PC-9 (cell line): Measurements from ENCODE around the gene ARHGAP33.

ENCODE experiments used
- EZH2 ChIP-seq: fragments of 200-600 bp; sonication (generic); IDR thresholded peaks from 2 replicates; pipeline ENCODE4 v1.8.0; 2017; ENCODE audit warnings: antibody characterized with exemption, low read depth
- TF ChIP-seq, protein P1 (sequence below): fragments of 200-600 bp; sonication (generic); conservative IDR thresholded peaks from 2 replicates; pipeline ENCODE4 v1.6.1; 2017; ENCODE audit warnings: mixed run types, antibody characterized with exemption, mild to moderate bottlenecking, moderate library complexity

GRCh38 chr19:35757231-35757748, 18.1 kb upstream of the ARHGAP33 start:
- TF ChIP-seq, protein P1, sequence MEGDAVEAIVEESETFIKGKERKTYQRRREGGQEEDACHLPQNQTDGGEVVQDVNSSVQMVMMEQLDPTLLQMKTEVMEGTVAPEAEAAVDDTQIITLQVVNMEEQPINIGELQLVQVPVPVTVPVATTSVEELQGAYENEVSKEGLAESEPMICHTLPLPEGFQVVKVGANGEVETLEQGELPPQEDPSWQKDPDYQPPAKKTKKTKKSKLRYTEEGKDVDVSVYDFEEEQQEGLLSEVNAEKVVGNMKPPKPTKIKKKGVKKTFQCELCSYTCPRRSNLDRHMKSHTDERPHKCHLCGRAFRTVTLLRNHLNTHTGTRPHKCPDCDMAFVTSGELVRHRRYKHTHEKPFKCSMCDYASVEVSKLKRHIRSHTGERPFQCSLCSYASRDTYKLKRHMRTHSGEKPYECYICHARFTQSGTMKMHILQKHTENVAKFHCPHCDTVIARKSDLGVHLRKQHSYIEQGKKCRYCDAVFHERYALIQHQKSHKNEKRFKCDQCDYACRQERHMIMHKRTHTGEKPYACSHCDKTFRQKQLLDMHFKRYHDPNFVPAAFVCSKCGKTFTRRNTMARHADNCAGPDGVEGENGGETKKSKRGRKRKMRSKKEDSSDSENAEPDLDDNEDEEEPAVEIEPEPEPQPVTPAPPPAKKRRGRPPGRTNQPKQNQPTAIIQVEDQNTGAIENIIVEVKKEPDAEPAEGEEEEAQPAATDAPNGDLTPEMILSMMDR, result no peak
- TF ChIP-seq EZH2, result no peak
